ENCODE results near the gene ZNF559.
"Not testable (repeated sequence)": the region's sequence is repeated elsewhere in the genome, so short reads cannot be mapped to it uniquely, and the experiment has no call there.

ZNF559 gene

DNA sequence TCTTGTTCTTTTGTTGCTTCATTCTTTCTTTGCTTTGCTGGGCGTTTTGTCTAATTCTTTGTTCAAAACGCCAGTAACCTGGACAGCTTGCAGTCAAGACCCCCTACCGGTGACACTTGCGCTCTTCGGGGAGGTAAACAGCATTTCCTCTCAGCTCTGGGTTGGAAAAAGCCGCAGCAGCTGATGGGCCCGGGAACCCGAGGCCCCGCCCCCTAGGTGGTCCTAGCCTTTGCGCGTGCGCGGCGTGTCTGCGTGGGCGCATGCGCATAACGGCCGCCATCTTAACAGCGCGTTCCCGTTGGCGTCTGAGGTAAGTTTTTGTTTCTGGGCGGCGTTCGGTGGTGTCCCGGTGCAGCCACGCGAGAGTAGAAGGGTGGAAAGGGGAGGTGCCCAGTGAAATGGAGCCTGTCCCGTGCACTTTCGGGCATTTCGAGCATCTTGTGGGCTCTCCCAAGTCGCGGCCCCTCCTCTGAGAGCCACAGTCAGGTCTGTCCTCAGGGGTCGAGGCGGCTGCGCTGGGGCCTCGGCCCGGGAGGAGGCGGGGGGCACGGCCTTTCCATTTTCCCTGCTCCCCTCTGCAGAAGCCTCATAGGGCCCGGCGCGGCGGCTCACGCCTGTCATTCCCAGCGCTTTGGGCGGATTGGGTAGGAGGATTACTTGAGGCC is at the start of gene ZNF559:
Gene ZNF559, plus strand, starts transcription at position 261 of the 665 bp plus-strand sequence. CDS start 14,371 bp downstream, outside the sequence.
- Histone ChIP-seq H3K27ac (peak within 1 kb of the TSS; percentile 69), H3K27me3 (replicated peaks) (no peaks in the 10 kb centered on the region), H3K4me3 (ENCODE audit: low read depth, low read length) (peak within 1 kb of the TSS; percentile 75), H3K36me3 (replicated peaks) (no peaks in the 10 kb centered on the region)
- in situ Hi-C loops (cut with HindIII; ENCODE audit: low pct_ligation_motif_present, low sequenced_read_pairs), result no loop called here
- DNase-seq, result peak; percentile 96
- TF ChIP-seq, protein P1, sequence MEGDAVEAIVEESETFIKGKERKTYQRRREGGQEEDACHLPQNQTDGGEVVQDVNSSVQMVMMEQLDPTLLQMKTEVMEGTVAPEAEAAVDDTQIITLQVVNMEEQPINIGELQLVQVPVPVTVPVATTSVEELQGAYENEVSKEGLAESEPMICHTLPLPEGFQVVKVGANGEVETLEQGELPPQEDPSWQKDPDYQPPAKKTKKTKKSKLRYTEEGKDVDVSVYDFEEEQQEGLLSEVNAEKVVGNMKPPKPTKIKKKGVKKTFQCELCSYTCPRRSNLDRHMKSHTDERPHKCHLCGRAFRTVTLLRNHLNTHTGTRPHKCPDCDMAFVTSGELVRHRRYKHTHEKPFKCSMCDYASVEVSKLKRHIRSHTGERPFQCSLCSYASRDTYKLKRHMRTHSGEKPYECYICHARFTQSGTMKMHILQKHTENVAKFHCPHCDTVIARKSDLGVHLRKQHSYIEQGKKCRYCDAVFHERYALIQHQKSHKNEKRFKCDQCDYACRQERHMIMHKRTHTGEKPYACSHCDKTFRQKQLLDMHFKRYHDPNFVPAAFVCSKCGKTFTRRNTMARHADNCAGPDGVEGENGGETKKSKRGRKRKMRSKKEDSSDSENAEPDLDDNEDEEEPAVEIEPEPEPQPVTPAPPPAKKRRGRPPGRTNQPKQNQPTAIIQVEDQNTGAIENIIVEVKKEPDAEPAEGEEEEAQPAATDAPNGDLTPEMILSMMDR (IDR thresholded peaks at IDR 0.05; ENCODE audit: low read depth, low read length, missing control alignments), result peak; percentile 64

GRCh38 chr19:9283485-9283884 is 40.5 kb upstream of the ZNF559 start:
- H3K36me3 ChIP-seq (replicated peaks); H3K27me3 ChIP-seq (replicated peaks); in situ Hi-C loops (cut with HindIII; ENCODE audit: low pct_ligation_motif_present, low sequenced_read_pairs); H3K4me3 ChIP-seq (ENCODE audit: low read depth, low read length); DNase-seq; H3K27ac ChIP-seq: not testable (repeated sequence)

DNA sequence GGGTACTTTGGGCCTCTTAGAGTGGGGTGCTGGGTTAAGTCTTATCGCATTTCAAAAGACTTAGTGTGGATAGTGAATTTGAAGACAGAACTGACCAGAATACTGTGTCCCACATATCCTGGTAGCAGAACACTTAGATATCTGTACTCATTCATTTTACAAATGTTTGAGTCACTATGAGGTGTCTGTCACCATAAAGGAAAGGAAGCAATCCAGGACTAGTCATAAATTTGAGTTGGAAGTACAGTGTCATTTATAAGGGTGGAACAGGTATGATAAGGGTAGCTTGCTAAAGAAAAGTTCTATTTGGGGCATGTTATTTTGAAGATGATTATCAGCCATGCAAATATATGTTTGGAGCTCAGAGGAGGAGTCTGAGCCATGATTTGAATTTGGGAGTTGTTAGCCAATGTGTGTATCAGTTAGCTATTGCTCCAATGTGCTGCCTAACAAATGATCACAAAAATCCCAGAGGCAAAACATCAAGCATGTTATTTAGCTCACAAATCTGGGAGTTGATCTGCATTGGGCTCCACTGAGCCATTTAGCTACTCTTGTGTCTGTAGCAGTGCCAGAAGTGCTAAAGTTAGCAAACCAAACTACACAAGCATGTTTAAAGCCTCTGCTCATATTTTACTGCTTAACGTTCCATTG is 34.6 kb upstream of the ZNF559 start:
- TF ChIP-seq, protein P1 (IDR thresholded peaks at IDR 0.05; ENCODE audit: low read depth, low read length, missing control alignments), result no peak
- in situ Hi-C loops (cut with HindIII; ENCODE audit: low pct_ligation_motif_present, low sequenced_read_pairs), result no loop called here
- Histone ChIP-seq H3K4me3 (ENCODE audit: low read depth, low read length) (no peak overlapping the region), H3K27ac (no peak overlapping the region), H3K27me3 (replicated peaks) (no peaks in the 10 kb centered on the region), H3K36me3 (replicated peaks) (peaks cover 19% of the 10 kb centered on the region)
- no peak for DNase-seq

DNA sequence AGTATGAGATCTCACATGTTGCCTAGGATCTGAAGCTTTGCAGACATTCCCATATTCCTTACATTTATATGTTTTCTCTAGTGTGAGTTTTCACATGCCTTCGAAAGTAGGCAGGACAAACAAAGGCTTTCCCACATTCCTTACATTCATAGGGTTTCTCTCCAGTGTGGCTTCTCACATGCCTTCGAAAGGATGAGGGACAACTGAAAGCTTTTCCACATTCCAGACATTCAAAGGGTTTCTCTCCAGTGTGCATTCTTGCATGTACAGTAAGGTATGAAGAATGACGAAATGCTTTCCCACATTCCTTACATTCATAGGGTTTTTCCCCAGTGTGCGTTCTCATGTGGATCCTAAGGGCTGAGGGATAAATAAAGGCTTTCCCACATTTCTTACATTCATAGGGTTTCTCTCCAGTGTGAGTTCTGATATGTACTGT is 28.5 kb upstream of the ZNF559 start:
- DNase-seq, result no peak
- TF ChIP-seq, protein P1 (IDR thresholded peaks at IDR 0.05; ENCODE audit: low read depth, low read length, missing control alignments), result no peak
- H3K27me3 ChIP-seq (replicated peaks), result no peaks in the 10 kb centered on the region
- in situ Hi-C loops (cut with HindIII; ENCODE audit: low pct_ligation_motif_present, low sequenced_read_pairs), result no loop called here
- no peak overlapping the region for H3K4me3 ChIP-seq (ENCODE audit: low read depth, low read length)
- H3K27ac ChIP-seq, result no peak overlapping the region
- H3K36me3 ChIP-seq (replicated peaks), result peaks cover 64% of the 10 kb centered on the region

DNA sequence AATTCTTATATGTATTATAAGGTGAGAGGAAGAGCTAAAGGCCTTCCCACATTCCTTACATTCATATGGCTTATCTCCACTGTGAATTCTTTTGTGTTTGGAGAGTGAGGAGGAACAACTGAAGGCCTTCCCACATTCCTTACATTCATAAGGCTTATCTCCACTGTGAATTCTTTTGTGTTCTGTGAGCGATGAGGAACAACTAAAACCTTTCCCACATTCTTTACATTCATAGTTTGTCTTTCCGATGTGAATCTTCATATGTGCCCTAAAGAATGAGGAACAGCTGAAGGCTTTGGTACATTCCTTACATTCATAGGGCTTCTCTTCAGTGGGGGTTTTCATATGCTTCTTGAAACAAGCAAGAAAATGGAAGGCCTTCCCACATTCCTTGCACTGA is 27.6 kb upstream of the ZNF559 start:
- TF ChIP-seq, protein P1 (IDR thresholded peaks at IDR 0.05; ENCODE audit: low read depth, low read length, missing control alignments), result no peak
- Histone ChIP-seq H3K27me3 (replicated peaks) (no peaks in the 10 kb centered on the region), H3K36me3 (replicated peaks) (peaks cover 73% of the 10 kb centered on the region), H3K27ac (peak overlapping the region; percentile 21), H3K4me3 (ENCODE audit: low read depth, low read length) (no peak overlapping the region)
- no peak for DNase-seq
- in situ Hi-C loops (cut with HindIII; ENCODE audit: low pct_ligation_motif_present, low sequenced_read_pairs), result no loop called here

GRCh38 chr19:9306443-9306842 is 17.5 kb upstream of the ZNF559 start:
- TF ChIP-seq, protein P1 (IDR thresholded peaks at IDR 0.05; ENCODE audit: low read depth, low read length, missing control alignments), result no peak
- peak; percentile 72 for DNase-seq
- peak overlapping the region; percentile 98 for H3K27ac ChIP-seq
- H3K27me3 ChIP-seq (replicated peaks), result no peaks in the 10 kb centered on the region
- in situ Hi-C loops (cut with HindIII; ENCODE audit: low pct_ligation_motif_present, low sequenced_read_pairs), result no loop called here
- H3K4me3 ChIP-seq (ENCODE audit: low read depth, low read length), result no peak overlapping the region
- H3K36me3 ChIP-seq (replicated peaks), result peaks cover 35% of the 10 kb centered on the region

Measured in brain microvascular endothelial cell (primary cell).